ENCODE data around the gene ASB6. TPM values are rescaled to one million over a fixed set of nuclear protein-coding genes. Genes with fewer than 3 reads are reported as not detected.

ASB6 gene
- total RNA-seq, 1 donor from 2014 or later: 17.4 TPM

DNA sequence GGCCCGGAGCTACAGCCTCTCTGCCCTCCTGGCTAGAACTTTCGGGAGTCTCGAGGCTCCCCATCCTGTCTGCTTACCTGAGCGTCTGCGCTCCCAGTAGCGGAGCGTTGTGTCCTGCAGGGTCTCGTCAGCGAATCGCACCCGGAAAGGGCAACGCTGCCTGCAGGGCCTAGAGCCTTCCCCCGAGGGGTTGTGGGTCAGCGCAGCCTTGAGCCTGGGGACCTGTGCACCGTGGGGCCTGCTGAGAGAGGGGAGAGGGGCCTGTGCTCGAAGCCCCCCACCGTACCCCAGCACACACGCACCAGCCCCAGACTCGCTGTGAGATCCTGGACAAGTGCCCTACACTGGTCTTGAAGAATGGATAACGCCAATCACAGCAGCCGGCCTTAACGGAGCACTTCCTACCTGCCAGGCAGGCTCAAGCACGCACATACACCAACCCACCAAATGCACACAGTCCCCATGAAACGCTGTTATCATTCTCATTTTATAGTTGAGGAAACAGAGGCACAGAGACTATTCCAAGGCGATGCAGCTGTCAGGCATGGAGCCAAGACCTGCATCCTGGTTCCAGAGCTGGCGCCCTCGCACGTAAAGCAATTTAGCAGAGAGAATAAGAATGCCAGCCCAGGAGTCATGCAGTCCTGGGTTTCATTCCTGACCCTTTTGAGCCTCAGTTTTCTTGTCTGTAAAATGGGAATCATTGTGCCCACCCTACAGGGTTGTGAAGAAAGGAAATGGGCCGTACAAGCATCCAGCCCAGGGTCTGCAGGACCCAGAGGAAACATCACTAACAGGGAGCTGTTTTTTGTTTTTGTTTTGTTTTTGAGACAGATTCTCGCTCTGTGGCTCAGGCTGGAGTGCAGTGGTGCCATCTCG, 26.3 kb downstream of the ASB6 start:
- Mint-ChIP-seq H3K27ac (ENCODE audit: unreplicated experiment) (no peak overlapping the region), H3K27me3 (ENCODE audit: low read depth) (no peaks in the 10 kb centered on the region), H3K9me3 (ENCODE audit: low read depth) (no peaks in the 10 kb centered on the region), H3K4me1 (ENCODE audit: low read depth) (peaks cover 36% of the 10 kb centered on the region), H3K4me3 (ENCODE audit: unreplicated experiment) (no peak overlapping the region), H3K36me3 (ENCODE audit: low read depth) (no peaks in the 10 kb centered on the region)
- TF ChIP-seq CTCF (IDR thresholded peaks at IDR 0.05): no peak
- no peak for DNase-seq (ENCODE audit: low spot score)

- Mint-ChIP-seq H3K27ac (ENCODE audit: unreplicated experiment) (no peak overlapping the region), H3K4me3 (ENCODE audit: unreplicated experiment) (no peak overlapping the region), H3K36me3 (ENCODE audit: low read depth) (no peaks in the 10 kb centered on the region), H3K9me3 (ENCODE audit: low read depth) (no peaks in the 10 kb centered on the region), H3K4me1 (ENCODE audit: low read depth) (peaks cover 36% of the 10 kb centered on the region), H3K27me3 (ENCODE audit: low read depth) (no peaks in the 10 kb centered on the region)
- DNase-seq (ENCODE audit: low spot score): no peak
- no peak for TF ChIP-seq CTCF (IDR thresholded peaks at IDR 0.05)
These were observed 27.0 kb downstream of the ASB6 start for GRCh38 chr9:129614932-129615331.

DNA sequence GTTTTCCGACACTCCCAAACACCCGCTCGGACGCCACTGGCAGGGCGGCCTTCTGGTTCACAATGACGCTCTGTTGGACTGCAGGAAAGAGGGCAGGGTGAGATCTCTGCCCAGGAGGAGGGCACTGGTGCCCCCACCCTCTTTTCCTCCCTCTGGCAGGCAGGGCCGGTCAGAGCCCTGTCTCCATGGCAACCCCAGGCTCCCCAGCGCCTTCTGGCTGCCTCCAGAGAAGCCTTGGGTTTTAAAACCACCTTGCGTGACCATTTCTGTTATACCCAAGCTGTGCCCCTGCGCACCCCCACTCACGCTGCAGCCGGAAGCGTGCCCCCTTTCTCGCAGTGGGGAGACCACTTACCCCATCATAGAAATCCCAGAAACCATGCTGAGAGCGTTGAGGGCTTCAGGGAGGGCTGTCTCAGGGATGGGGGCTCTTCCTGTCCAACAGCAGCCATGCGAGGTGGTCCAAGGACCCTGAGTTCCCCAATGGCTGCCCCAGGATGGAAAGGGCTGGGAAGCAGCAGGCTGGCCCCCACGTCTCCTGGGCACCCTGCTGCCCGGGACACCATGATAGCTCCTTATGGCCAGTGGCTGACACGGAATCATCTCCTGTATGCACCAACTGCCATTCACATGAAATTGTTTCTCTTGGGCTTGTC, 28.3 kb downstream of the ASB6 start:
- Mint-ChIP-seq H3K4me3 (ENCODE audit: unreplicated experiment) (no peak overlapping the region), H3K36me3 (ENCODE audit: low read depth) (no peaks in the 10 kb centered on the region), H3K9me3 (ENCODE audit: low read depth) (no peaks in the 10 kb centered on the region), H3K4me1 (ENCODE audit: low read depth) (peaks cover 38% of the 10 kb centered on the region), H3K27ac (ENCODE audit: unreplicated experiment) (no peak overlapping the region), H3K27me3 (ENCODE audit: low read depth) (no peaks in the 10 kb centered on the region)
- no peak for DNase-seq (ENCODE audit: low spot score)
- no peak for TF ChIP-seq CTCF (IDR thresholded peaks at IDR 0.05)

DNA sequence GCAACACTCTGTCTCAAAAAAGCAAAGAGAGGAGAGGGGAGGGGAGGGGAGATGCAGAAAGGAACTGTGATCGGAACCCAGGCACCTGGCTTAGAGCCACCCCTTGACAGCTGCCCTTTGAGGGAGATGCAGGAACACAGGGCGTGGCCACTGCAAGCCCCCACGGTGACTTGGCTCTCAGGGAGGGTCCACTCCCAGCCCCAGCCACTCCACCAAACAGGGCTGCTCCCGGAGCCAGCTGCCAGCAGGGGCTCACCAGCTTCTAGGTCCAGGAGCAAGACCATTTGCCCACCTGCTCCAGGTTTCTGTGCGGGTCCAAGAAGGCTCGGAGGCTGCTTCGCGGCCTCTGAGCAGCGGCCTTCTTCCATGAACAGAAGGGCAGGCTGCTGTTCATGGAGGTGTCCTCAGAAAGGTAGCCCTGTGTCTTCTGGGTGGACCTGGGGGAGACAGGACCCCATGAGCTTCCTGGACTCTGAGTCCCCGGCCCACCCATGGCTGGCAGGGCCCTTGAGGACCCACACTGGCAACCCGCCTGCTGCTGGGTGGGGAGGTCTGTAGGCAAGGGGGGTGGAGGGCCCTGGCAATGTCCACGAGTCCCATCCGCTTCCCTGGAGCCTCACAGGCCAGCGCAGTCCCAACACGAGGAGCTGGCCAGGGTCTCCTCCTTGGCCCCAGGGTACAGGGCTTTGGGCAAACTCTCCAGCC, 29.0 kb downstream of the ASB6 start:
- H3K36me3 Mint-ChIP-seq (ENCODE audit: low read depth): no peaks in the 10 kb centered on the region

More for the DNA sequence above, 29.0 kb downstream of the ASB6 start:
- Mint-ChIP-seq H3K27ac (ENCODE audit: unreplicated experiment) (no peak overlapping the region), H3K27me3 (ENCODE audit: low read depth) (no peaks in the 10 kb centered on the region), H3K9me3 (ENCODE audit: low read depth) (no peaks in the 10 kb centered on the region), H3K4me3 (ENCODE audit: unreplicated experiment) (no peak overlapping the region), H3K4me1 (ENCODE audit: low read depth) (peaks cover 42% of the 10 kb centered on the region)
- no peak for DNase-seq (ENCODE audit: low spot score)
- TF ChIP-seq CTCF (IDR thresholded peaks at IDR 0.05): no peak
